Stimulated activated CD4-positive, alpha-beta T cell treated with anti-CD3 and anti-CD28 coated beads, Interleukin-12 subunit alpha, Interleukin-12 subunit beta, amount 100 ng/mL, for 24 hours (primary cell): ENCODE measurements around the gene NFKBIL1.
A peak's percentile ranks its signal among the peaks of the same experiment; 100 is the strongest.

Experiments used
- DNase-seq, 2 experiments: peaks; one replicate each; pipeline ENCODE4 v3.0.0-alpha.2; 2020; ENCODE audit warnings: low read depth in 2 of 2

NFKBIL1 gene

GRCh38 chr6:31534521-31535040, 12.8 kb upstream of the NFKBIL1 start:
- DNase-seq = no peak

GRCh38 chr6:31535538-31536324, 11.7 kb upstream of the NFKBIL1 start:
- DNase-seq = no peak

DNA sequence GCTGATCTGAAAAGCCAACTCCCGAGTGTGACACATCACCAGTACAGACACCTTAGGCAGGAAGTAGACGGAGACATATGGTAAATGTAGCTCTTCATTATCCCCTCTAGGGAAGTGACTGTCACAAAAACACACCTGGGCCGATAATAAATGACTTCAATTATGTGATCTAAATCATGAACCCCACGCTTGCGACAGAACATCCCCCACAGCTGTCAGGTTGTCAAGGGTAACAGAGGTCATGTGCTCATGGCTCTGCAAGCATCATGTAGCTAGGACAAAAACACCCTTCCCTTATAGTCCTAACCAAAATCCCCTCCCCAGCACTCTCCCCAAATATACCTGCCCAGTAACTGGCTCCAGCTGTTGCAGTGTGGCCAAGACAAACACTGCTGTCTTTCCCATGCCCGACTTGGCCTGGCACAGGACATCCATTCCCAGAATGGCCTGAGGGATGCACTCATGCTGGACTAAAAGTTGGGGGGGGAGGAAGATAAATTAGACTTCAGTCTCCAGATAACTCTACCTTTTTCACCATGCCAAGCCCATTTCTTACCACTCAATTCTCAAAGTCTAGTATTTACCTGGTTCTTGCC, 8.5 kb upstream of the NFKBIL1 start:
- DNase-seq = no peak

DNA sequence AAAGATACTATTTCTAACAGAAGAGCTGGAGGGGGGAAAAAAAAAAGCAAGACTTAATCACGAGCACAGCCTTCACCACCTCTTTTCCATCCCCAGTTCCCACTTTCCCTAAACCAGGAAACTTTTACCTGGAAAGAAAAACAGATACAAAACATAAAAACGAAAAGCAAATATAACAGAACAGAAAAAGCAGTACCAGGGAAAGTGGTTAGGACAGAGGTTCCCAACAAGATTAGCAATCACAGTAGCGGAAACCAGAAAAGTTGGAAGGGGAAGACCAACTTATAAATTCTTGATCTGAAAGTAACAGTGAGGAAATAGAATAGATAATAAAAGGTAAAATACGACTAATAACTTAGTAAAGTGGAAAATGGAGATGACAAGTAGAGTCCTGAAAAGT, 6.8 kb upstream of the NFKBIL1 start:
- DNase-seq = no peak

GRCh38 chr6:31541059-31541657, 6.2 kb upstream of the NFKBIL1 start:
- DNase-seq = peak in 1 of 2 experiments; percentile 65

DNA sequence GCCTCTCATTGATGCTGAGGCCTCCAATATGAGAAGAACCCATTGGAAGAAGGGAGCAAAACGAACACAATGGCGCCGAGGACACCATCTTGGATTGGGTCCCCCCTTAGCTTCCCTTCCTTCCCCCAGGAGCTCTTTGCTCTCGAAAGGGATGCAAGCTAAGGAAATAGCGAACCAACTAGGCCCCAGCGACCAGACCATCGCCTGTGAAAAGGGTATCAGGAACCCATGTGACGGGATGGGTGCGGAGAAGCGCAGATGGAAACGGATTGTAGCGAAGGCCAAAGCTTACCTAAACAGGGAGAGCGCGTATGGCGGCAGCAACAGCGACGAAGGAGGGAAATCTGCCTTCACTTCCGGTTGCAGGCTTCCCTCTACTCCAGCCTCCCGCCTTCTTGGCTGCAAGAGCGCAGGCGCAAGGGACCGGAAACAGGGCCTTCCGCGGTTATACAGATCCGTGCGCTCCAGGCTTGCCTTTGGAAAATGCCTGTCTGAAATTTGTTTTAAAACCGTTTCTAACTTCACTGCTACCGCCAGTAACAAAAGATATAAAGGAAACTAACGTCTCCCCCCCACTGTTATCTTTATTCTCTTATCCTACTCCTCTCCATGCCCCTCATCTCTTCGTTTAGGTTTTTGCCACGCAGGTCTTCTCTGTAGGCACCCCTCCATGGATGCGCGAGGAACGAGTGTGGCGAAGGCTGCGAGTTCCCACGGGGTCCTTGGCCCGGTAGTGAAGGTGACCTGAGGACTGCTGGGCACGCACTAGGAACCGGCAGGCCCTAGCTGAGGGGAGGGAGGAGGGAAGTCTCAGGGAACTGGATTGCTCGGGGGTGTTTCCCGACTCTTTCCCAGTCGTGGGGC, 5.5 kb upstream of the NFKBIL1 start, which contains the start of gene DDX39B:
TSS of gene DDX39B (minus strand) at position 346 of the 864 bp plus-strand sequence. CDS start 1,471 bp downstream, outside the sequence.
- peak; percentile 85 for DNase-seq

GRCh38 chr6:31543639-31544038, 3.8 kb upstream of the NFKBIL1 start:
- no peak for DNase-seq

GRCh38 chr6:31544676-31545075, 2.7 kb upstream of the NFKBIL1 start:
- no peak for DNase-seq

- no peak for DNase-seq
Observed at GRCh38 chr6:31545291-31545690, 2.1 kb upstream of the NFKBIL1 start.

- peak; percentile 73 to 91 for DNase-seq
Observed at GRCh38 chr6:31546339-31546957, 960 bp upstream of the NFKBIL1 start, which contains the start of gene ATP6V1G2. Gene ATP6V1G2, minus strand, starts transcription at chr6:31546608. Its CDS starts 49 bp downstream, at chr6:31546559.

DNA sequence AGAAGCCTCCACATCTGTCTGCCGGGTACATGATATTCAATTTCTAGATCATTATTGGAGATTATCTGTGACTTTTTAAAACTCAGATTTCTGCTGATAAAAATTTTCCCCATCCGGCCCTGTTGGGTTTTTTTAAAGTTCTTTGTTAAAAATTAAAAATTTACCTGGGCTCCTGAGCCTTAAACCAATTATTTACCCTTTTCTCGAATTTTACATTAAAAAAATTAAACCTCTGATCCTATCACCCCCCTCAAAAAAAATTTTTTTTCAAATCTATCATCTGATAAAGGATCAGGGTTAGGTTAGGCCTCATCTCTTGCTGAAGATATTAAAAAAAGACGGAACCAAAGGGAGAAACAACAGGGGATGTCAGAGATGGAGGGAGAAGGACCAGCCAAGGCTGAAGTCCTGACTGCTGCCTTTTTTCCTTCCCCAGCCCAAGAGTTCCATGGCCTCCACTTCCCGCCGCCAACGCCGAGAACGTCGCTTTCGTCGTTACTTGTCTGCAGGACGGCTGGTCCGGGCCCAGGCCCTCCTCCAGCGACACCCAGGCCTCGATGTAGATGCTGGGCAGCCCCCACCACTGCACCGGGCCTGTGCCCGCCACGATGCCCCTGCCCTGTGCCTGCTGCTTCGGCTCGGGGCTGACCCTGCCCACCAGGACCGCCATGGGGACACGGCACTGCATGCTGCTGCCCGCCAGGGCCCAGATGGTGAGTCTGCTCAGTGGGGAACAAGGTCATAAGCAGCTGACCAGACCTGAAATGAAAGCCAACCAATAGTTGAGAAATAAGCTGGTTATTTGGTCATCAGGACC, 527 bp downstream of the NFKBIL1 start:
- no peak for DNase-seq

DNA sequence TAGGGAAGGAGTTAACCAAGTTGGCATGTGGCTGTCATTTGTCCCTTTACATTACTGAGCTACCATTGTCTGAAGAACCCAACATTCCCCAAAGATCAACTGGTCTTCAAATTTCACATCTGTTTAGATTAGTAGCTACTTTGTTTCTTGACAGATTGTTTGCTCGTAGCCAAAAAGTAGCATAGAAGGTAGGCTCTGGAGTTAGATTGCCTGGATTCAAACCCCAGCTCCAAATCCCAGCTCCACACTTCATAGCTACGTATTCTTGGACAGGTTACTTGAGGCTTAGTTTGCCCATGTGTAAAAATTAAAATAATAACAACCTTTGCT, 1.1 kb downstream of the NFKBIL1 start:
- no peak for DNase-seq

DNA sequence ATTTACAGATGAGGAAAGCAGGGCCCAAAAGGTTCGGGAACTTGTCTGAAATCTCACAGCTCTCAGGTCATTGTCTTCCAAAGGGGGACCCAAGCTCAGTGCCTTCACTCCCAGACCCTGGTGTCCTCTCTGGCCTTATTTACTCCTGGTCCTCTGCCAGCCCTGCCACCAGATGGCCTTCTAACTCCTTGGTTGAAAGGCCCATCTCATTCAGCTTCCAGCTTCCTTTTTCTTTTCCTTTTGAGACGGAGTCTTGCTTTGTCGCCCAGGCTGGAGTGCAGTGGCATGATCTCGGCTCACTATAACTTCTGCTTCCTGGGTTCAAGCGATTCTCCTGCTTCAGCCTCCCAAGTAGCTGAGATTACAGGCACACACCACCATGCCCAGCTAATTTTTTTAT, 4.0 kb downstream of the NFKBIL1 start:
- DNase-seq = peak in 1 of 2 experiments; percentile 56

GRCh38 chr6:31556307-31556706, 8.9 kb downstream of the NFKBIL1 start:
- no peak for DNase-seq

DNA sequence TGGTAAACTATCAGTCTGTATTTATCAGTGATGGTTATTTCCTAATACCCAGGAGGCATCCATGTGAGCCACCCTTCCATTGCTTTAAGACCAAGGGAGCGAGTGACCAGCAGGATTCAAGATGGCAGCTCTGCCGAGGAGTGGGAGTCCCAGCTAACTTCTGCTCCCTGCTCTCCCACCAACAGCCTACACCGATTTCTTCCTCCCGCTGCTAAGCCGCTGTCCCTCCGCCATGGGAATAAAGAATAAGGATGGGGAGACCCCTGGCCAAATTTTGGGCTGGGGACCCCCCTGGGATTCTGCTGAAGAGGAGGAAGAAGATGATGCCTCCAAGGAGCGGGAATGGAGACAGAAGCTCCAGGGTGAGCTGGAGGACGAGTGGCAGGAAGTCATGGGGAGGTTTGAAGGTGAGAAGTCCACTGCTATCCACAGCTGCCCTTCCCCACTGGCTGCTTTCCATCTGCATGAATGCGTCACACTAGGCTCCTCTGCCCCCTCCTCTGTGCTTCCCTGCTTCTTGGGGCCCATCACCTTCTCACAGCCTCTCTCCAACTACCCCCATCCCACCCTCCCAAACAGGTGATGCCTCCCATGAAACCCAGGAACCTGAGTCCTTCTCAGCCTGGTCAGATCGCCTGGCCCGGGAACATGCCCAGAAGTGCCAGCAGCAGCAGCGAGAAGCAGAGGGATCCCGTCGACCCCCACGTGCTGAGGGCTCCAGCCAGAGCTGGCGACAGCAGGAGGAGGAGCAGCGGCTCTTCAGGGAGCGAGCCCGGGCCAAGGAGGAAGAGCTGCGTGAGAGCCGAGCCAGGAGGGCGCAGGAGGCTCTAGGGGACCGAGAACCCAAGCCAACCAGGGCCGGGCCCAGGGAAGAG, 10.3 kb downstream of the NFKBIL1 start:
- no peak for DNase-seq

GRCh38 chr6:31558318-31558625, 10.9 kb downstream of the NFKBIL1 start:
- DNase-seq = no peak

GRCh38 chr6:31558631-31559500, 11.5 kb downstream of the NFKBIL1 start:
- peak in 1 of 2 experiments; percentile 74 for DNase-seq

GRCh38 chr6:31559606-31559957, 12.2 kb downstream of the NFKBIL1 start:
- DNase-seq = no peak
